Stimulated activated naive CD8-positive, alpha-beta T cell treated with anti-CD3 and anti-CD28 coated beads, Interleukin-15, Interleukin-2, amounts not matched to agents 100 ng/mL and 50 ng/mL, for 24 hours (primary cell): ENCODE measurements around the gene STK11.

ENCODE experiments used
- H3K27ac Mint-ChIP-seq: one replicate; pipeline ENCODE4 v1.8.0; 2021; ENCODE audit warnings: mild to moderate bottlenecking, mixed read lengths
- H3K27me3 Mint-ChIP-seq: one replicate; pipeline ENCODE4 v1.8.0; 2021; ENCODE audit warnings: mixed read lengths
- H3K36me3 Mint-ChIP-seq: one replicate; pipeline ENCODE4 v1.8.0; 2021; ENCODE audit warnings: low read depth, mixed read lengths
- H3K4me1 Mint-ChIP-seq: one replicate; pipeline ENCODE4 v1.8.0; 2021; ENCODE audit warnings: low read depth, mixed read lengths
- H3K4me3 Mint-ChIP-seq: one replicate; pipeline ENCODE4 v1.8.0; 2021; ENCODE audit warnings: mild to moderate bottlenecking, mixed read lengths
- H3K9me3 Mint-ChIP-seq: one replicate; pipeline ENCODE4 v1.8.0; 2021; ENCODE audit warnings: mixed read lengths

Gene STK11

DNA sequence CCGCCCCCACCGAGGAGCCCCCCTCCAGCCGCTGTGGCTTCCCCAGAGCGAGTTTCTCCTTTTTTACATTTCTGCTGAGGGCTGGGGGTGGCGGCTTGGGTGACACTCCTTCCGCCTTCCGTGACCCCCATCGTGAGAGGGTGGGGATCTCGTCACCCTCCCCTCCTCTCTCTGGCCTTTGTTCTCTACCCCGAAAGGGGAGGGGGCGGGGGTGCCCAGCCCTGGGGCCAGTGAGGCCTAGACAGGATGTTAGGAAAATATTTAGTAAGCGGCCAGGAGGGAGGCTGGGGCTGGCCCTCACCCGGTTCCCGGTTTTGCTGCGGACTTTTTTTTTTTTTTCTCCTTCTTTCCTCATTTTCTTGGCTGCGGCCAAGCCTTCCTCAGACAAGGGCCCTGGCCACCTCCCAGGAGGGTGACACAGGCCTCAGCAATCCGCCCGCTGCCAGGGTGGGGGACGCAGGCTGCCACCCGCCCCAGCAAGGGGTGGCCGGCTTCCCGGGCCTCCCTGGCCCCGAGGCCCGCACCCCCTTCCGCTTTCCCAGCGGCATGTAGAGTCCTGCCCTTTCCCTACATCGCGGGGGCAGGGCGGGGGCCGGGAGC lies 46.7 kb downstream of the STK11 start:
- peak overlapping the region; percentile 86 for H3K27ac Mint-ChIP-seq
- H3K4me1 Mint-ChIP-seq: peaks cover 21% of the 10 kb centered on the region
- no peaks in the 10 kb centered on the region for H3K27me3 Mint-ChIP-seq
- peaks cover 32% of the 10 kb centered on the region for H3K36me3 Mint-ChIP-seq
- H3K4me3 Mint-ChIP-seq: peak overlapping the region; percentile 94
- H3K9me3 Mint-ChIP-seq: no peaks in the 10 kb centered on the region

- peak overlapping the region; percentile 87 for H3K27ac Mint-ChIP-seq
- peaks cover 39% of the 10 kb centered on the region for H3K36me3 Mint-ChIP-seq
- H3K27me3 Mint-ChIP-seq: no peaks in the 10 kb centered on the region
- H3K4me3 Mint-ChIP-seq: peak overlapping the region; percentile 73
- H3K4me1 Mint-ChIP-seq: peaks cover 28% of the 10 kb centered on the region
- no peaks in the 10 kb centered on the region for H3K9me3 Mint-ChIP-seq
These were observed 47.4 kb downstream of the STK11 start for GRCh38 chr19:1252821-1253513.

DNA sequence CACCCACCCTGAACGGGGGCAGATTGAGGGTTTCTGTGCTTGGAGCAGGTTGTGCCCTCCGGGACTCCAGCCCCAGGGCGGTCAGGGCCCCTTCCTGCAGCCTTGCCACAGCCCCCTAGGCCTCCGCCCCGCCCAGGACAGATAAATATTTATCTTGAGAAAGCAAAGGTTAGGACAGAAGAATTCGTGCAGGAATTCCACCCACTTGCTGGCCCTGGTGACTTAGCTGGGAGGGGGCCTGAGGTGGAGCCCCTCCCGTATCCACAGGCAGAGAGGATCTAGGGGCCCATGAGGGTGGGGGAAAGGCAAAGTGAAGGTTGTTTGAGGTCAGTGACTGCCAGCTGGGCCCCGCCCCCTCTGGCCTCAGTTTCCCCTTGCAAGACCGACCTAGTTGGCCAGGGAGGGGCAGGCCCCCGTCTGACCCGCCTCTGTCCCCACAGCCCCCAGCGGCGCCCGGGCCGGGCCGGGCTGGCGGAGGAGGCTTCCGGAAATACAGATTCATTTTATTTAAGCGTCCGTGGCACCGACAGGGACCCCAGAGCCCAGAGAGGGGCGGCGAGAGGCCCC lies 48.0 kb downstream of the STK11 start:
- H3K9me3 Mint-ChIP-seq: no peaks in the 10 kb centered on the region
- H3K4me1 Mint-ChIP-seq: peaks cover 34% of the 10 kb centered on the region
- peak overlapping the region; percentile 87 for H3K27ac Mint-ChIP-seq
- H3K4me3 Mint-ChIP-seq: peak overlapping the region; percentile 73
- H3K36me3 Mint-ChIP-seq: peaks cover 39% of the 10 kb centered on the region
- H3K27me3 Mint-ChIP-seq: no peaks in the 10 kb centered on the region

DNA sequence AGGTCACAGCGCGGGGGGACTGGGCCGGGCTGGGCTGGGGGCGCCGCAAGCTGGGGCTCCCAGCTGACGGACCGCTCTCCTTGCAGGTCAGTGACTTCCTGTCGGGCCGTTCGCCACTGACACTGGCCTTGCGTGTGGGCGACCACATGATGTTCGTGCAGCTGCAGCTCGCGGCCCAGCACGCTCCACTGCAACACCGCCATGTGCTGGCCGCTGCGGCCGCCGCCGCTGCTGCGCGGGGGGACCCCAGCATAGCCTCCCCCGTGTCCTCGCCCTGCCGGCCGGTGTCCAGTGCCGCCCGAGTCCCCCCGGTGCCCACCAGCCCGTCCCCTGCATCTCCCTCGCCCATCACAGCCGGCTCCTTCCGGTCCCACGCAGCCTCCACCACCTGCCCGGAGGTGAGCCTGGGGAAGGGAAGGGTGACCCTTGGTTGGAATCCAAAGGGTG lies 48.5 kb downstream of the STK11 start:
- Mint-ChIP-seq H3K4me3 (peak overlapping the region; percentile 20), H3K4me1 (peaks cover 39% of the 10 kb centered on the region), H3K9me3 (no peaks in the 10 kb centered on the region), H3K27me3 (no peaks in the 10 kb centered on the region), H3K27ac (no peak overlapping the region), H3K36me3 (peaks cover 39% of the 10 kb centered on the region)

DNA sequence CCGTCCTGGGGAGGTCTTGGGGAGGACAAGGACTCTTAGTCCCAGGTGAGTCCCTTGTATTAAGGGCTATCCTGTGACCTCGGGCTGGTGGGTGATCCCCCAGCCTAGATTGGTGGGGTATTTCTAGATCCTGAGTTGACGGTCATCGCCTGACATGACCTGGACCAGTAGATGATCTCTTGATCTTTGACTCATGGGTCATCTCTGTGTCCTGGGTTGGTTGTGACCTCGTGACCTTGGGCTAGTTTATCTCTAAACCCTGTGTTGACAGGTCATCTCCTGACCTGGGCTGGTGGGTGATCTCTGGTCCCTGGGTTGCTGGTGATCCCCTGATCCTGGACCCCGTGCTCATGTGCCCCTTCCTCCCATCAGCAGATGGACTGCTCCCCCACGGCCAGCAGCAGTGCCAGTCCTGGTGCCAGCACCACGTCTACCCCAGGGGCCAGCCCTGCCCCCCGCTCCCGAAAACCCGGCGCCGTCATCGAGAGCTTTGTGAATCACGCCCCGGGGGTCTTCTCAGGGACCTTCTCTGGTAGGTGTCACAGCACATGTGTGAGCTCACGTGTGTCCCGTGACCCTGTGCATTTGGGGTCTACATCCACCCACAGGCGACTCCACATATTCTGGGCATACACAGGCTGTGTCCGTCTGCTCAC lies 49.1 kb downstream of the STK11 start:
- H3K36me3 Mint-ChIP-seq: peaks cover 39% of the 10 kb centered on the region
- peak overlapping the region; percentile 20 for H3K4me3 Mint-ChIP-seq
- no peaks in the 10 kb centered on the region for H3K9me3 Mint-ChIP-seq
- H3K27ac Mint-ChIP-seq: peak overlapping the region; percentile 85
- H3K27me3 Mint-ChIP-seq: no peaks in the 10 kb centered on the region
- H3K4me1 Mint-ChIP-seq: peaks cover 45% of the 10 kb centered on the region

DNA sequence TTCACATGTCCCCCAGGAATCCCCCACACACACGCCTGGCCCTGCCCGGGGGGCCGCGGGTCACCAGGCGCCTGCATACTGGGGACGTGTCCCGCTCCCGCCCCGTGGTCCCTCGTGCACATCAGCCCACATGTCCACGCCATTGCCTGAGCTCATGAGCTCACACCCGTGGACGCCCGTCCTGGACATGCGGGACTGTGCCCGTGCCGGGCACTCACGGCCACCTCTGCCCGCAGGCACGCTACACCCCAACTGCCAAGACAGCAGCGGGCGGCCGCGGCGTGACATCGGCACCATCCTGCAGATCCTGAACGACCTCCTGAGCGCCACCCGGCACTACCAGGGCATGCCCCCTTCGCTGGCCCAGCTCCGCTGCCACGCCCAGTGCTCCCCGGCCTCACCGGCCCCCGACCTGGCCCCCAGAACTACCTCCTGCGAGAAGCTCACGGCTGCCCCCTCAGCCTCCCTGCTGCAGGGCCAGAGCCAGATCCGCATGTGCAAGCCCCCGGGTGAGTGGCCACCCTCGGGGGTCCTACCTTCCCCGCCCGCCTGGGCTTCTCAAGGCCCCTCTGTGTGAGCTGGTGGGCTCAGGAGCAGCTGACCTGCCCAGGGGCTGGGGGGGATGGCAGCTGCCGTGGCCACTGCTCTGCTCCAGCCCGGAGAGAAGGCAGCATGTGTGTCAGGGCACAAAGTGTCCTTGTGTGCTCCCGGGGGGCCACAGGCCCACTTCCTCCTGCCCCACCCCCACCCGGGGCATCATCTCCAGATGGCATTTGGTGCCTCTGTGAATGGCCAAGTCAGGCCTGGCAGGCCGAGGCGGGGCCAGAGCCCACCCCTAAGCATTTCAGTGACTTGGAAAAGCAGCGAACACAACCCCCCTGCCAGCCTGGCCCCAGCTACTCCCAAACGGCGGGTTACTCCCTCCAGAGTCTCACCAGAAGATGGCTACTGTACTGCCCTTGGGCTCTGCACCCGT lies 49.9 kb downstream of the STK11 start:
- Mint-ChIP-seq H3K36me3 (peaks cover 39% of the 10 kb centered on the region), H3K4me3 (no peak overlapping the region), H3K27ac (peak overlapping the region; percentile 85), H3K4me1 (peaks cover 50% of the 10 kb centered on the region), H3K9me3 (no peaks in the 10 kb centered on the region), H3K27me3 (no peaks in the 10 kb centered on the region)

DNA sequence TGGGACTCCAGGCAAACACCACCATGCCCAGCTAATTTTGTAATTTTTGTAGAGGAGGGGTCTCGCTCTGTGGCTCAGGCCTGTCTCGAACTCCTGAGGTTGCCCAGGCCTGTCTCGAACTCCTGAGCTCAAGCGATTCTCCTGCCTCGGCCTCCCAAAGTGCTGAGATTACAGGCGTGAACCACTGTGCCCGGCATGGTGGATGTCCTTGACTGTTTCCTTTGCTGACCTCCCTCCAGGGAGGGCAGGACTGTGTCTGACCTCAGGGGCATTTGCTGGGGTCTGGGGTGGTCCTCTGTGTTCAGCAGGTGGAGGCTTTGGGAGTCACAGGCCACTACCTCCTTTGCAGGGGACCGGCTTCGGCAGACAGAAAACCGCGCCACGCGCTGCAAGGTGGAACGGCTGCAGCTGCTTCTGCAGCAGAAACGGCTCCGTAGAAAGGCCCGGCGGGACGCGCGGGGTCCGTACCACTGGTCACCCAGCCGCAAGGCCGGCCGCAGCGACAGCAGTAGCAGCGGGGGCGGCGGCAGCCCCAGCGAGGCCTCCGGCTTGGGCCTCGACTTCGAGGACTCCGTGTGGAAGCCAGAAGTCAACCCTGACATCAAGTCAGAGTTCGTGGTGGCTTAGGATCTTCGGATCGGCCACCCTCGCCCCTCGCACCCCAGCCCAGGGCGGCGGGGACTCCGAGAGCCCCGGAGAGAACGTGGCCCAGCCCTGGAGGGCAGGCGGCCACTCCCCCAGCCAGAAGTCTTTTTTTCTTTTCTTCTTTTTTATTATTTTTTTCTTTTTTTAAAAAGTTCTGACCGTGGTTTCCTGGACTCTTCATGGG lies 51.3 kb downstream of the STK11 start:
- Mint-ChIP-seq H3K4me1 (peaks cover 58% of the 10 kb centered on the region), H3K4me3 (peak overlapping the region; percentile 58), H3K27me3 (no peaks in the 10 kb centered on the region), H3K36me3 (peaks cover 32% of the 10 kb centered on the region), H3K9me3 (no peaks in the 10 kb centered on the region), H3K27ac (peak overlapping the region; percentile 93)

- H3K36me3 Mint-ChIP-seq: peaks cover 26% of the 10 kb centered on the region
- H3K27ac Mint-ChIP-seq: peak overlapping the region; percentile 93
- H3K9me3 Mint-ChIP-seq: no peaks in the 10 kb centered on the region
- peaks cover 62% of the 10 kb centered on the region for H3K4me1 Mint-ChIP-seq
- no peaks in the 10 kb centered on the region for H3K27me3 Mint-ChIP-seq
- H3K4me3 Mint-ChIP-seq: peak overlapping the region; percentile 58
These were observed 52.0 kb downstream of the STK11 start for GRCh38 chr19:1257475-1258162.

- no peaks in the 10 kb centered on the region for H3K27me3 Mint-ChIP-seq
- H3K36me3 Mint-ChIP-seq: peaks cover 26% of the 10 kb centered on the region
- H3K9me3 Mint-ChIP-seq: no peaks in the 10 kb centered on the region
- H3K4me3 Mint-ChIP-seq: peak overlapping the region; percentile 58
- H3K27ac Mint-ChIP-seq: peak overlapping the region; percentile 93
- peaks cover 66% of the 10 kb centered on the region for H3K4me1 Mint-ChIP-seq
These were observed 52.5 kb downstream of the STK11 start for GRCh38 chr19:1258163-1258492.

GRCh38 chr19:1258707-1259205 lies 53.2 kb downstream of the STK11 start:
- Mint-ChIP-seq H3K27ac (peak overlapping the region; percentile 93), H3K4me1 (peaks cover 65% of the 10 kb centered on the region), H3K36me3 (peaks cover 25% of the 10 kb centered on the region), H3K9me3 (no peaks in the 10 kb centered on the region), H3K4me3 (peak overlapping the region; percentile 85), H3K27me3 (no peaks in the 10 kb centered on the region)

DNA sequence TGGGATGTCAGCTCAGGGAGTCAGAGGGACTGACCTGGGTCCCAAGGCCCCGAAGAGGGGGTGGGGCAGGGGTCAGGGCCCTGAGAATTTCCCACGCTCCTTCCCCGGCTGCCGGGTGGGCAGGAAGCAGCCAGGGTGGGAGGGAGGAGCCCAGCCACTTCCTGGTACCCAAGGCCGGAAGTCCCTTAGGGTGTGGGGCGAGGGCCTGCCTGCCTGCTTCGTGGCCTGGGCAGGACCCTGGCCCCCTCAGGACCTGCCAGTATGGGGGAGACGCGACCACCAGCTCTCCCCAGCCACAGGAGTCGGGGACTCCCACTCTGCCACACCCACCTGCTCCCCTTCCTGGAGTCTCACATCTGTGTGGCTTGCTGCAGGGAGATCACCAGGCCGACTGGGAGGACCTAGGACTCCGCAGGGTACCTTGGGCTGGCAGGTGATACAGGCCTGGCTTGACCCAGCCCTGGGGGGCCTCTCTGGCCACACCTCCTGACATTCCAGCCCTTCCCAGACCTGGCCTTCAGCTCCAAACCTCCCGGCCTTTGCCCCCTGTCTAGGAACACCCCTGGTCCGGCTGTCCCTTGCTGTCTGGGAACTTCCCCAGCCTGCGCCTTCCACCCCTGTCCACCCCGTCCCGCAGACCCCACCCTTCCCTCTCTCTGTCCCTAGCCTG lies 53.8 kb downstream of the STK11 start:
- Mint-ChIP-seq H3K27ac (peak overlapping the region; percentile 93), H3K27me3 (no peaks in the 10 kb centered on the region), H3K4me1 (peaks cover 70% of the 10 kb centered on the region), H3K4me3 (peak overlapping the region; percentile 85), H3K9me3 (no peaks in the 10 kb centered on the region), H3K36me3 (peaks cover 25% of the 10 kb centered on the region)

DNA sequence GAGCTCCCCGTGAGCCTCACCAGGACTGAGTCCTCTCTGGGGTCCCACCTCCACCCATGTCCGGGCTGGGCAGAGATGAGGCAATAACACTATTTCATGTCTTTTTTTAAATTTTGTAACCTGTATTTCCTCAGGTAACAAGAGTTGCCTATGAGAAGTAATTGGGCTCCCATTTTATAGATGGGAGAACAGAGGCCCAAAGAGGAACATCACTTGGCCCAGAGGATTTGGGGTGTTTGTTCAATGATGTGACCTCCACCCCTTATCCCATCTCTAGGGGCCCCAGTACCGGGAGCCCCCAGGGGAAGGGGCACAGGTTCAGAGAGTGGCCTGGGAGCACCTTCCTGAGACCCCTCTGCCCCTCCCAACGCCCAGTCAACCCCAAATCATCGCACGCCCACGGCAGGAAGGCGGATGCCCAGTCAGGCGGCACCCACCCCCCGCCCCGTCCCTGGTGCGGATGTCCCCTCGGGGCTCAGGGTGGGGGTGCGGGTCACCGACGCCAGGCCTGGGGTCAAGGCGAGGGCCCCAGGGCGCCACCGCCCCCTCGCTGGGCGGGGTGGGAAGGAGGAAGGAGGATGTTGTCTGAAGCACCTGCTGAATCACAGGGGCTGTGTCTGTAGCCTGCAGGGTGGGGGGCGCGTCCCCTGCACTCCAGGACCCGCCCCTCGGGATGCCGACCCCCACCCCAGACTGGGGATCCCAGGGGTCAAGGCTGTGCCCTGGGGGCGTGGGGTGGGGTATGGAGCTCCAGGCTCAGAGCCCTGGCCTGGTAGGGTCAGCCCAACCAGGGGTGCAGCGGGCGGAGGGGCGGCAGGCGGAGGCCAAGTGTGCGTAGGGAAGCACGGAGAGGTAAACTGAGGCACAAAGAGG lies 54.5 kb downstream of the STK11 start:
- Mint-ChIP-seq H3K27ac (peak overlapping the region; percentile 93), H3K27me3 (no peaks in the 10 kb centered on the region), H3K9me3 (no peaks in the 10 kb centered on the region), H3K36me3 (peaks cover 18% of the 10 kb centered on the region), H3K4me1 (peaks cover 68% of the 10 kb centered on the region), H3K4me3 (peak overlapping the region; percentile 85)
